C4-2B (cell line): ENCODE data around the gene EXOC6.

ENCODE experiments used
- ZFX ChIP-seq: fragments of 450-650 bp; IDR thresholded peaks from 2 replicates; pipeline ENCODE4 v1.6.1; 2017
- TF ChIP-seq, protein P1 (sequence below): fragments of 450-650 bp; conservative IDR thresholded peaks from 2 replicates; pipeline ENCODE4 v1.5.1; 2017; ENCODE audit warnings: mild to moderate bottlenecking

DNA sequence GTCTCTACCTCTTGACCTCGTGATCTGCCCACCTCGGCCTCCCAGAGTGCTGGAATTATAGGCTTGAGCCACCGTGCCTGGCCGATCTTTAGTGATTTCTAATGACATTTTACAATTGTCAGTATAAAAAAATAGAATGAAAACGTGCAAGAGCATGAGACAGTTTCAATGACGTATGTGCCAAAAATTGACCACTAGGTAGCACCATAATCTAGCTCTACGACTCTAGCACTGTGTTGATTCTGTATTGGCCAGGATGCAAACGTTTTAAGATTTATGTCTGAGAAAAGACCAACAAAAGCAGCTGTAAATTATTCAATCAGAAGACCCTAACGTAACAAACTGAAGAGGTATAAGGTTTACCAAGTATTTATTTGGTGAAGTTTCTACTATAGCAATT lies 25.4 kb upstream of the EXOC6 start:
- TF ChIP-seq, protein P1, sequence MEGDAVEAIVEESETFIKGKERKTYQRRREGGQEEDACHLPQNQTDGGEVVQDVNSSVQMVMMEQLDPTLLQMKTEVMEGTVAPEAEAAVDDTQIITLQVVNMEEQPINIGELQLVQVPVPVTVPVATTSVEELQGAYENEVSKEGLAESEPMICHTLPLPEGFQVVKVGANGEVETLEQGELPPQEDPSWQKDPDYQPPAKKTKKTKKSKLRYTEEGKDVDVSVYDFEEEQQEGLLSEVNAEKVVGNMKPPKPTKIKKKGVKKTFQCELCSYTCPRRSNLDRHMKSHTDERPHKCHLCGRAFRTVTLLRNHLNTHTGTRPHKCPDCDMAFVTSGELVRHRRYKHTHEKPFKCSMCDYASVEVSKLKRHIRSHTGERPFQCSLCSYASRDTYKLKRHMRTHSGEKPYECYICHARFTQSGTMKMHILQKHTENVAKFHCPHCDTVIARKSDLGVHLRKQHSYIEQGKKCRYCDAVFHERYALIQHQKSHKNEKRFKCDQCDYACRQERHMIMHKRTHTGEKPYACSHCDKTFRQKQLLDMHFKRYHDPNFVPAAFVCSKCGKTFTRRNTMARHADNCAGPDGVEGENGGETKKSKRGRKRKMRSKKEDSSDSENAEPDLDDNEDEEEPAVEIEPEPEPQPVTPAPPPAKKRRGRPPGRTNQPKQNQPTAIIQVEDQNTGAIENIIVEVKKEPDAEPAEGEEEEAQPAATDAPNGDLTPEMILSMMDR = peak; percentile 57
- no peak for TF ChIP-seq ZFX
